ENCODE measurements around the gene MEPCE.
"Not testable (repeated sequence)": the region's sequence is repeated elsewhere in the genome, so short reads cannot be mapped to it uniquely, and the experiment has no call there.

MEPCE gene

GRCh38 chr7:100452513-100452912, 22.9 kb downstream of the MEPCE start:
- no peak overlapping the region for H3K4me3 ChIP-seq (replicated peaks; ENCODE audit: low read depth, low read length)
- no peak for DNase-seq (ENCODE audit: low read depth)
- no peak for TF ChIP-seq CTCF (IDR thresholded peaks at IDR 0.05; ENCODE audit: low read length, missing control alignments)

GRCh38 chr7:100453854-100454253, 24.2 kb downstream of the MEPCE start:
- H3K4me3 ChIP-seq (replicated peaks; ENCODE audit: low read depth, low read length); DNase-seq (ENCODE audit: low read depth): not testable (repeated sequence)

- TF ChIP-seq CTCF (IDR thresholded peaks at IDR 0.05; ENCODE audit: low read length, missing control alignments): no peak
- no peak for DNase-seq (ENCODE audit: low read depth)
- no peak overlapping the region for H3K4me3 ChIP-seq (replicated peaks; ENCODE audit: low read depth, low read length)
Measured at GRCh38 chr7:100455206-100455605, 25.6 kb downstream of the MEPCE start.

- no peak overlapping the region for H3K4me3 ChIP-seq (replicated peaks; ENCODE audit: low read depth, low read length)
- no peak for TF ChIP-seq CTCF (IDR thresholded peaks at IDR 0.05; ENCODE audit: low read length, missing control alignments)
- DNase-seq (ENCODE audit: low read depth): no peak
Measured at GRCh38 chr7:100456562-100456961, 26.9 kb downstream of the MEPCE start.

GRCh38 chr7:100457033-100457432, 27.4 kb downstream of the MEPCE start:
- no peak overlapping the region for H3K4me3 ChIP-seq (replicated peaks; ENCODE audit: low read depth, low read length)
- no peak for DNase-seq (ENCODE audit: low read depth)
- no peak for TF ChIP-seq CTCF (IDR thresholded peaks at IDR 0.05; ENCODE audit: low read length, missing control alignments)

- no peak for TF ChIP-seq CTCF (IDR thresholded peaks at IDR 0.05; ENCODE audit: low read length, missing control alignments)
- no peak within 1 kb of the TSS for H3K4me3 ChIP-seq (replicated peaks; ENCODE audit: low read depth, low read length)
- DNase-seq (ENCODE audit: low read depth): no peak
Measured at GRCh38 chr7:100464210-100464660, 34.6 kb downstream of the MEPCE start, which contains the start of gene SPACDR. Gene SPACDR (minus strand): TSS chr7:100464260. CDS start chr7:100464025, 235 bp downstream.

- H3K4me3 ChIP-seq (replicated peaks; ENCODE audit: low read depth, low read length): no peak overlapping the region
- no peak for DNase-seq (ENCODE audit: low read depth)
- no peak for TF ChIP-seq CTCF (IDR thresholded peaks at IDR 0.05; ENCODE audit: low read length, missing control alignments)
Measured at GRCh38 chr7:100464791-100465190, 35.2 kb downstream of the MEPCE start.

Data from fibroblast of pulmonary artery (primary cell).